RWPE1 (cell line): ENCODE results near the gene MYL7.

ENCODE experiments used
- CTCF ChIA-PET: fragments of 350-600 bp; sonication (Branson Sonifier 250); formaldehyde crosslinking; extraction: SDS; loops from one replicate; lab custom pipeline; 2021; lab: Yijun Ruan, JAX
- POLR2A ChIA-PET: fragments of 400-600 bp; formaldehyde crosslinking; extraction: SDS; loops from one replicate; lab custom pipeline; 2020; ENCODE audit warnings: antibody characterized with exemption; ENCODE audit not compliant: low non-redundant PET; lab: Yijun Ruan, JAX
- DNase-seq: peaks from one replicate; pipeline ENCODE4 v3.0.0; 2012; ENCODE audit warnings: low spot score
- H3K27ac ChIP-seq: fragments of 450-650 bp; 2 replicates; pipeline ENCODE4 v1.5.1; 2017
- CTCF ChIP-seq: fragments of 450-650 bp; conservative IDR thresholded peaks from 2 replicates; pipeline ENCODE4 v1.5.1; 2017; ENCODE audit warnings: low read depth, mild to moderate bottlenecking

Gene MYL7

GRCh38 chr7:44114586-44115310, 26.4 kb downstream of the MYL7 start:
- H3K27ac ChIP-seq = peak overlapping the region; percentile 57
- ChIA-PET CTCF (no interaction called here), POLR2A (no interaction called here)
- no peak for TF ChIP-seq CTCF
- no peak for DNase-seq

GRCh38 chr7:44113764-44114354, 27.3 kb downstream of the MYL7 start:
- H3K27ac ChIP-seq = peak overlapping the region; percentile 57
- no peak for DNase-seq
- TF ChIP-seq CTCF = no peak
- ChIA-PET CTCF (no interaction called here), POLR2A (no interaction called here)

- ChIA-PET CTCF (interaction anchor here (1.2 kb wide), 1 partner anchor 128 kb away, joined by 3 read pairs; no protein-coding TSS in a partner anchor), POLR2A (no interaction called here)
- no peak for TF ChIP-seq CTCF
- DNase-seq = no peak
- peak overlapping the region; percentile 57; the same call in 1 of the 2 replicates for H3K27ac ChIP-seq
Measured at GRCh38 chr7:44112997-44113763, 28.0 kb downstream of the MYL7 start.

GRCh38 chr7:44112231-44112996, 28.7 kb downstream of the MYL7 start:
- ChIA-PET CTCF (interaction anchor here (1.2 to 1.3 kb wide), 2 partner anchors 129 to 448 kb away, joined by 3 to 7 read pairs; no protein-coding TSS in a partner anchor), POLR2A (no interaction called here)
- H3K27ac ChIP-seq = 0 out of 2 replicates have a peak overlapping the region, but pooled peaks have one; percentile 3
- TF ChIP-seq CTCF = no peak
- no peak for DNase-seq

GRCh38 chr7:44111761-44112160, 29.4 kb downstream of the MYL7 start:
- ChIA-PET POLR2A (no interaction called here), CTCF (interaction anchor here (0.6 to 1.3 kb wide), 3 partner anchors 129 to 507 kb away, joined by 3 to 7 read pairs (median 6); no protein-coding TSS in a partner anchor)
- TF ChIP-seq CTCF = no peak
- H3K27ac ChIP-seq = 0 out of 2 replicates have a peak overlapping the region, but pooled peaks have one; percentile 1
- no peak for DNase-seq
